Measurements from ENCODE around the gene CDR2L. TPM values are rescaled to one million over a fixed set of nuclear protein-coding genes. Genes with fewer than 3 reads are reported as not detected.

Gene CDR2L
- total RNA-seq, 1 experiment from 2014 or later, result 3.4 TPM

DNA sequence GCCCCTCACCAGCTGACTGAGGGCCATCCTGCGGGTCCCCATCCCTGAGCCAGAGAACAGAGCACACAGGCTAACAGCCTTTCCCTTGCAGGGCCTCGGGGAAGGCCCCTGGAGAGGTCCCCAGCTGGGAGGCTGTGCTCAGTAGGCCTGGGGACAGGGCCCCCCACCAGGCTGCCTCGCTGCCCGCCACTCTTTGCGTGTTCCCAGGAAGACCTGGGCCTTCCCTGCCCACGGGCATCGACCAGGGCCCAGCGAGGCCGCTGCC, 15.7 kb upstream of the CDR2L start:
- Mint-ChIP-seq H3K9me3 (ENCODE audit: unreplicated experiment) (no peaks in the 10 kb centered on the region), H3K27me3 (ENCODE audit: insufficient read depth, unreplicated experiment) (peaks cover 14% of the 10 kb centered on the region), H3K36me3 (ENCODE audit: insufficient read depth, unreplicated experiment) (no peaks in the 10 kb centered on the region), H3K27ac (ENCODE audit: low read depth, unreplicated experiment) (no peak overlapping the region), H3K4me3 (ENCODE audit: unreplicated experiment) (peak overlapping the region; percentile 47), H3K4me1 (ENCODE audit: insufficient read depth, unreplicated experiment) (peaks cover 6% of the 10 kb centered on the region)
- intact Hi-C loops (cut with micrococcal nuclease), result no loop called here
- TF ChIP-seq, protein P1, sequence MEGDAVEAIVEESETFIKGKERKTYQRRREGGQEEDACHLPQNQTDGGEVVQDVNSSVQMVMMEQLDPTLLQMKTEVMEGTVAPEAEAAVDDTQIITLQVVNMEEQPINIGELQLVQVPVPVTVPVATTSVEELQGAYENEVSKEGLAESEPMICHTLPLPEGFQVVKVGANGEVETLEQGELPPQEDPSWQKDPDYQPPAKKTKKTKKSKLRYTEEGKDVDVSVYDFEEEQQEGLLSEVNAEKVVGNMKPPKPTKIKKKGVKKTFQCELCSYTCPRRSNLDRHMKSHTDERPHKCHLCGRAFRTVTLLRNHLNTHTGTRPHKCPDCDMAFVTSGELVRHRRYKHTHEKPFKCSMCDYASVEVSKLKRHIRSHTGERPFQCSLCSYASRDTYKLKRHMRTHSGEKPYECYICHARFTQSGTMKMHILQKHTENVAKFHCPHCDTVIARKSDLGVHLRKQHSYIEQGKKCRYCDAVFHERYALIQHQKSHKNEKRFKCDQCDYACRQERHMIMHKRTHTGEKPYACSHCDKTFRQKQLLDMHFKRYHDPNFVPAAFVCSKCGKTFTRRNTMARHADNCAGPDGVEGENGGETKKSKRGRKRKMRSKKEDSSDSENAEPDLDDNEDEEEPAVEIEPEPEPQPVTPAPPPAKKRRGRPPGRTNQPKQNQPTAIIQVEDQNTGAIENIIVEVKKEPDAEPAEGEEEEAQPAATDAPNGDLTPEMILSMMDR (IDR thresholded peaks at IDR 0.05; ENCODE audit: unreplicated experiment), result no peak
- BruUV-seq (replicated peaks), result no TSS peak
- ChIA-PET CTCF (interaction anchor here (0.6 to 3.5 kb wide), 4 partner anchors 10 to 300 kb away, joined by 3 to 25 read pairs (median 6); no protein-coding TSS in a partner anchor), POLR2A (interaction anchor here (0.9 to 2.3 kb wide), 4 partner anchors 10 to 138 kb away, joined by 3 to 9 read pairs (median 4); partner anchors contain the start of genes ARMC7 and CDR2L)
- no peak for DNase-seq (ENCODE audit: unreplicated experiment)

DNA sequence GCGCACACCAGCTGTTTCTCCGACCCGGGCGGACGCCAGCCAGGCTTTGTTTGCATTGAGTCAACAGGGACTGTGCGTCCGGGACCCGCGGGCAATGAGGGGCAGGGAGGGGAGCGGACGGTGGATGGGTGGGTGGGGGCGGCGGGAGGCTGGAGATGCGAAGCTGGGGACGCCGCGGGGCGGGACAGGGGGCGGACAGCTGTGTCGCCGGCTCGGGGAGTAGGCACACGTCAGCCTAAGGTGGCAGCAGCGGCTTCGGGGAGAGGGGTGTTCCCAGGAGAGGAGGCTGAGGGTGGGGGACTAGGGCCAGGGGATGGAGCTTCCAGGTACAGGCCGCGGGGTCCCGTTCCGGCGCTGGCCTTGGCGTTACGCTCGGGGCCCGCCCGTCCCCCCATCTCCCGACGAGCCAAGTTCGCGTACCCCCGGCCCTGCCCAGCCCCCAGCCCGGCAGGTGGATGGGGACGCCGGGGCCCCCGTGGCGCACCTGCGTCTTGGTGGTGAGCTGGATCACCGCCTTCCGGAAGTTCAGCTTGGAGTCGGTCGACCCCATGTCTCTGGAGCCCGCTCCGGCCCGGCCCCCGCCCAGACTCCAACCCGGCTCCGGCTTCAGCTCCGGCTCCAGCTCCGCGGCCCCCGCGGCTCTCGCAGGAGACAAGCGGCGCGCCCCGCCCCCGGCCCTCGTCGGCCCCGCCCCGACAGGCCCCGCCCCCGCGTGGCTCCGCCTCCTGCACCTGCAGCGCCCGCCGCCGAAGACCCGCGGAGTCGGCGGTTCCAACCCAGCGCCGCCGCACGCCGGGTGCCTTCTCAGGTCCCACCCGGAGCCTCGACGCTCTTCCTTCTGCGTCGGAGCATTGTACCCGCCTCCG, 15.1 kb upstream of the CDR2L start, which contains the start of gene HID1:
HID1 (minus strand) TSS at position 653 of the 866 bp plus-strand sequence; CDS start at position 550, 103 bp downstream.
- no peak for DNase-seq (ENCODE audit: unreplicated experiment)
- no TSS peak for BruUV-seq (replicated peaks)
- TF ChIP-seq, protein P1 (IDR thresholded peaks at IDR 0.05; ENCODE audit: unreplicated experiment), result no peak
- peaks cover 14% of the 10 kb centered on the region for H3K27me3 Mint-ChIP-seq (ENCODE audit: insufficient read depth, unreplicated experiment)
- intact Hi-C loops (cut with micrococcal nuclease), result no loop called here
- POLR2A ChIA-PET, result interaction anchor here (0.8 to 2.3 kb wide), 6 partner anchors 10 to 138 kb away, joined by 3 to 9 read pairs (median 4); partner anchors contain the start of genes ARMC7, CDR2L and MRPL58
- no peak within 1 kb of the TSS for H3K27ac Mint-ChIP-seq (ENCODE audit: low read depth, unreplicated experiment)
- peak within 1 kb of the TSS; percentile 75 for H3K4me3 Mint-ChIP-seq (ENCODE audit: unreplicated experiment)
- H3K4me1 Mint-ChIP-seq (ENCODE audit: insufficient read depth, unreplicated experiment), result peaks cover 6% of the 10 kb centered on the region
- no peaks in the 10 kb centered on the region for H3K9me3 Mint-ChIP-seq (ENCODE audit: unreplicated experiment)
- CTCF ChIA-PET, result interaction anchor here (0.6 to 3.5 kb wide), 6 partner anchors 10 to 1399 kb away, joined by 3 to 25 read pairs (median 3); no protein-coding TSS in a partner anchor
- no peaks in the 10 kb centered on the region for H3K36me3 Mint-ChIP-seq (ENCODE audit: insufficient read depth, unreplicated experiment)

DNA sequence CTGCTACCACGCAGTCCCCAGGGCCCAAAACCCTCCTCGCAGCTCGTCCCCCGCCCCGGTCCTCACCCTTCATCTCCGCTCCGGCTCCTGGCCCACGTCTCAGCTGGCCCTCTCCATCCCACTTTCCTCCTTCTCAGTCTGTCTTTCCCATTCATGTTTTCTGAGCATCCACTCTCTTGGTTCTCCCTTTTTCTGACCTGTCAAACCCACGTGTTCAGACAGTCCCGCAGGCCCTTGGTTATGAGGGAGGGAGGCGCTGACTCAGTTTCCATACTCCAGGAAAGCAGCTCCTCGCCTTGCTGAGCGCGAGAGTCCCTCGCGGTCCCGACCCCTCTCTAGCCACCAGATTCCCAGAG, 14.5 kb upstream of the CDR2L start:
- H3K4me1 Mint-ChIP-seq (ENCODE audit: insufficient read depth, unreplicated experiment), result peaks cover 6% of the 10 kb centered on the region
- H3K27me3 Mint-ChIP-seq (ENCODE audit: insufficient read depth, unreplicated experiment), result peaks cover 14% of the 10 kb centered on the region
- H3K27ac Mint-ChIP-seq (ENCODE audit: low read depth, unreplicated experiment), result no peak overlapping the region
- BruUV-seq (replicated peaks), result no TSS peak
- TF ChIP-seq, protein P1 (IDR thresholded peaks at IDR 0.05; ENCODE audit: unreplicated experiment), result no peak
- intact Hi-C loops (cut with micrococcal nuclease), result no loop called here
- ChIA-PET POLR2A (interaction anchor here (0.8 to 2.1 kb wide), 5 partner anchors 11 to 40 kb away, joined by 3 to 8 read pairs (median 5); partner anchors contain the start of genes CDR2L and MRPL58), CTCF (interaction anchor here (1.0 to 3.5 kb wide), 4 partner anchors 10 to 87 kb away, joined by 3 to 25 read pairs (median 4); no protein-coding TSS in a partner anchor)
- H3K4me3 Mint-ChIP-seq (ENCODE audit: unreplicated experiment), result peak overlapping the region; percentile 75
- no peaks in the 10 kb centered on the region for H3K9me3 Mint-ChIP-seq (ENCODE audit: unreplicated experiment)
- no peaks in the 10 kb centered on the region for H3K36me3 Mint-ChIP-seq (ENCODE audit: insufficient read depth, unreplicated experiment)
- DNase-seq (ENCODE audit: unreplicated experiment), result no peak

DNA sequence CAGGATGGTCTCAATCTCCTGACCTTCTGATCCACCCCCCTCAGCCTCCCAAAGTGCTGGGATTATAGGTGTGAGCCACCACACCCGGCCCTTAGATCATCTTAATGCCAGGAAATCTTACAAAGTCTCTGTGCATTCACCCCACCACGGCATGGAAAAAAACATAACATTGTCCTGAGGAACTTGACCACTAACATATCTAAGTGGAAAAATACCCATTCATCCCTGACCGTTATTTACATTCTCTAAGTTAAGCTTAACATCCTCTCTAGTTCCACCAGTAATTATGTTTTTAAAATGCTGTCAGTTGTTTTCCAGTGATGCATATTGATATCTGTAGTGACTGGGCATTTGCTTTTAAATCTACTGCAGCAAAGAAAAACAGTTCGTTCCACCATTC, 11.5 kb upstream of the CDR2L start:
- no peaks in the 10 kb centered on the region for H3K9me3 Mint-ChIP-seq (ENCODE audit: unreplicated experiment)
- BruUV-seq (replicated peaks), result no TSS peak
- CTCF ChIA-PET, result interaction anchor here (0.5 to 1.6 kb wide), 3 partner anchors 15 to 227 kb away, joined by 3 to 5 read pairs (median 5); no protein-coding TSS in a partner anchor
- no peaks in the 10 kb centered on the region for H3K36me3 Mint-ChIP-seq (ENCODE audit: insufficient read depth, unreplicated experiment)
- peaks cover 14% of the 10 kb centered on the region for H3K27me3 Mint-ChIP-seq (ENCODE audit: insufficient read depth, unreplicated experiment)
- no peak overlapping the region for H3K27ac Mint-ChIP-seq (ENCODE audit: low read depth, unreplicated experiment)
- no peak for DNase-seq (ENCODE audit: unreplicated experiment)
- TF ChIP-seq, protein P1 (IDR thresholded peaks at IDR 0.05; ENCODE audit: unreplicated experiment), result no peak
- POLR2A ChIA-PET, result interaction anchor here (0.7 kb wide), 1 partner anchor 90 kb away, joined by 3 read pairs; no protein-coding TSS in a partner anchor
- intact Hi-C loops (cut with micrococcal nuclease), result no loop called here
- no peak overlapping the region for H3K4me3 Mint-ChIP-seq (ENCODE audit: unreplicated experiment)
- peaks cover 6% of the 10 kb centered on the region for H3K4me1 Mint-ChIP-seq (ENCODE audit: insufficient read depth, unreplicated experiment)
